SK-N-SH (cell line): ENCODE data around the gene ERICH6.

Source experiments
- CTCF ChIP-seq: fragments of 200-600 bp; sonication (generic); IDR thresholded peaks from 2 replicates; pipeline ENCODE4 v1.6.1; 2017; ENCODE audit warnings: antibody characterized with exemption, mild to moderate bottlenecking, moderate library complexity
- EP300 ChIP-seq, 2 experiments: IDR thresholded peaks; 2 replicates each; pipeline versions ENCODE4 v1.4.0 to v1.6.1; 2012; ENCODE audit warnings: borderline replicate concordance in 1 of 2, low read depth in 1 of 2, low read length in 1 of 2
- EZH2phosphoT487 ChIP-seq: fragments of 200-600 bp; sonication (generic); IDR thresholded peaks from 2 replicates; pipeline ENCODE4 v1.6.1; 2017; ENCODE audit warnings: low read depth, mixed run types, mild to moderate bottlenecking, antibody characterized with exemption, moderate library complexity, borderline replicate concordance
- GABPA ChIP-seq: IDR thresholded peaks from 2 replicates; pipeline ENCODE4 v1.4.0; 2012; ENCODE audit warnings: low read depth, mild to moderate bottlenecking
- MXI1 ChIP-seq: IDR thresholded peaks from 2 replicates; pipeline ENCODE4 v1.6.1; 2012; ENCODE audit warnings: mild to moderate bottlenecking, low read depth, low read length, improper control_type of control experiment

- no peak for TF ChIP-seq CTCF
- TF ChIP-seq MXI1, result no peak
- TF ChIP-seq EZH2phosphoT487, result no peak
- no peak for TF ChIP-seq GABPA
- TF ChIP-seq EP300 (IDR thresholded peaks at IDR 0.05; ENCODE audit: borderline replicate concordance in 1 of 2, low read depth in 1 of 2, low read length in 1 of 2), result no peak
These were observed 44.9 kb upstream of the ERICH6 start for GRCh38 chr3:150748684-150749047.
